Measurements from ENCODE around the gene ZBED4. TPM values are rescaled to one million over a fixed set of nuclear protein-coding genes. Genes with fewer than 3 reads are reported as not detected.

Gene ZBED4
- total RNA-seq, 4 donors from 2014 or later, result 19.9 to 30.7 (median 24.9) TPM

DNA sequence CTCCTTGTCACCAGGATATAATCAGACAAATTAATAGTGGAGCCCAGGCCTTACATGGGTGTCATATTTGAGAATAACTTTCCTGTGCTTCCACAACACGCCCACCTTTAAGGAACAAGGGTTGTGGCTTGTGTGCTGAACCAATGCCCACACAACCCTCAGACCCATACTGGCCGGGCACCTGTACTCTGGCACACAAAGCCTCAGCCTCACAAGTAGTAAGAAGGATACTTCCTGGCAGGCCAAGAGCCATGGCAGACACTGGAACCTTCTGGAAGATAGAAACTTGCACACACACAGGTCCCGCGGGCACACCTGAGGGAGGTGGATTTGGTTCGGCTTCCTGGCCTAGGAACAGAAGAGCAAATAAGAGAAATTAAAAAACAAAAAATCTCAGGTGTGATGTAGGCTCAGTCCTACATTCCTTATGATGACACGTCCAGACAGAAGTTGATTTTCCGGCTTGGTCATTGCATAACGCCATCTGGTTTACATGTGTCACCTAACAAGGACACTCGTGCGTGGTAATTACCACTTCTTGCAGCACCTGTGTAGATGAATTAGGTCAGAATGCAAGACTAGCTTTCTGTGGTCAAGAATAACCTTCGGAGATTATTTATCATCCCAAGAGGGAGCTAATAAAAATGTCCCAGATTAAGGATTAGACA is 20.2 kb upstream of the ZBED4 start:
- WGBS, 2 donors (ENCODE audit: low coverage in 1 of 2), result 70 to 71% methylated on average over 8 to 11 of the region's 11 CpGs
- Histone ChIP-seq H3K9me3 (no peaks in the 10 kb centered on the region), H3K27me3 (no peaks in the 10 kb centered on the region), H3K27ac (no peak overlapping the region), H3K4me3 (no peak overlapping the region), H3K4me1 (peaks cover 0 to 1% (median 0%) of the 10 kb centered on the region in 4 donors), H3K36me3 (no peaks in the 10 kb centered on the region)
- no peak for DNase-seq
- intact Hi-C loops (cut with DNase I; ENCODE audit: low total_unique reads), result no loop called here
- in situ Hi-C loops (cut with MboI; ENCODE audit: low pct_ligation_motif_present in 1 of 4, low pct_unique_long_range_greater_than_20kb in 1 of 4, low sequenced_read_pairs in 3 of 4), result no loop called here
- TF ChIP-seq, protein P1, sequence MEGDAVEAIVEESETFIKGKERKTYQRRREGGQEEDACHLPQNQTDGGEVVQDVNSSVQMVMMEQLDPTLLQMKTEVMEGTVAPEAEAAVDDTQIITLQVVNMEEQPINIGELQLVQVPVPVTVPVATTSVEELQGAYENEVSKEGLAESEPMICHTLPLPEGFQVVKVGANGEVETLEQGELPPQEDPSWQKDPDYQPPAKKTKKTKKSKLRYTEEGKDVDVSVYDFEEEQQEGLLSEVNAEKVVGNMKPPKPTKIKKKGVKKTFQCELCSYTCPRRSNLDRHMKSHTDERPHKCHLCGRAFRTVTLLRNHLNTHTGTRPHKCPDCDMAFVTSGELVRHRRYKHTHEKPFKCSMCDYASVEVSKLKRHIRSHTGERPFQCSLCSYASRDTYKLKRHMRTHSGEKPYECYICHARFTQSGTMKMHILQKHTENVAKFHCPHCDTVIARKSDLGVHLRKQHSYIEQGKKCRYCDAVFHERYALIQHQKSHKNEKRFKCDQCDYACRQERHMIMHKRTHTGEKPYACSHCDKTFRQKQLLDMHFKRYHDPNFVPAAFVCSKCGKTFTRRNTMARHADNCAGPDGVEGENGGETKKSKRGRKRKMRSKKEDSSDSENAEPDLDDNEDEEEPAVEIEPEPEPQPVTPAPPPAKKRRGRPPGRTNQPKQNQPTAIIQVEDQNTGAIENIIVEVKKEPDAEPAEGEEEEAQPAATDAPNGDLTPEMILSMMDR (IDR thresholded peaks at IDR 0.05), result no peak
- TF ChIP-seq POLR2AphosphoS5 (IDR thresholded peaks at IDR 0.05) (no peak), POLR2A (IDR thresholded peaks at IDR 0.05) (no peak), EP300 (IDR thresholded peaks at IDR 0.05; ENCODE audit: low read depth) (no peak)

DNA sequence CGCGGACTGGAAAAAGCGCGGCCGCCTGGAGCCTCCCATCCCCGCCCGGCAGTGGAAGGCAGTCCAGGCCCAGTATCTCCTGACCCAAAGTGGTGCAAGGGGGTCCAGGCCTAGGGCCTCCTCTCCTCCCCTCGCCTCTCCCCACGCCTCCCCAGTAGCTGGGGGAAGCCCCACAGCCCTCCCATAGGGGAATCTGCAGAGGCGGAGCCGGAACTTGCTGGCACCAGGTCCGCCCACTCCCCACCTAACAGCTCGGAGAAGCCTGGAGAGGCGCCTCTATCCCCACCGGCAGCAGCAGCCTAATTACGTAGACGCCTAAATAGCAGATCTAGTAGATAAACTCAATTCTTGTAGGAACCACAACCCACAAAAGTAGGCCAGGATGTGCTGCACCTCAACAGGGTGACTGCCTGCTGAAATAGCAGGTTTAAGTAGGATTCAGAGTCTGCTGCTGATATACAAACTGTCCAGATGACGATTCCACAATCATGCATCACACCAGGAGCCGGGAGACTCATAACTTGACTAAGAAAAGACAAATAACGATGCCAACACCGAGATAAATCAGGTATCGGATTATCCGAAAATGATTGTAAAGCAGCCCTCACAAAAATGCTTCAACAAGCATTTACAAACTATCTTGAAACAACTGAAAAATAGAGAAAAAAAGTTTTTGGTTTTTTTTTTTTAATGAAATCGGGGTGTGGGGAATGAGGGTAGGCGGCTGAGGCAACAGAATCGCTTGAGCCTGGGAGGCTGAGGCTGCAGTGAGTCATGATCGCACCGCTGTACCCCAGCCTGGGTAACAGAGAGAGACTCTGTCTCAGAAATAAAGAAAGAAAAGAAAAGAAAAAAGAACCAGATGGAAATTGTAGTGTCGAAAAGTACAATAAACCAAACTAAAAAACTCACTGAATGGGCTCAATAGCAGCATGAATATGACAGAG is 14.6 kb upstream of the ZBED4 start:
- in situ Hi-C loops (cut with MboI; ENCODE audit: low pct_ligation_motif_present in 1 of 4, low pct_unique_long_range_greater_than_20kb in 1 of 4, low sequenced_read_pairs in 3 of 4), result no loop called here
- Histone ChIP-seq H3K9me3 (no peaks in the 10 kb centered on the region), H3K4me1 (no peaks in the 10 kb centered on the region), H3K27me3 (no peaks in the 10 kb centered on the region), H3K27ac (peak overlapping the region; percentile 19 to 53 (median 37)), H3K36me3 (no peaks in the 10 kb centered on the region), H3K4me3 (no peak overlapping the region)
- TF ChIP-seq POLR2AphosphoS5 (IDR thresholded peaks at IDR 0.05) (no peak), EP300 (IDR thresholded peaks at IDR 0.05; ENCODE audit: low read depth) (no peak)
- TF ChIP-seq, protein P1 (IDR thresholded peaks at IDR 0.05), result no peak
- intact Hi-C loops (cut with DNase I; ENCODE audit: low total_unique reads), result no loop called here
- peak; percentile 61 for DNase-seq
- WGBS, 2 donors (ENCODE audit: low coverage in 1 of 2), result 69 to 86% methylated on average over 10 to 29 of the region's 29 CpGs

DNA sequence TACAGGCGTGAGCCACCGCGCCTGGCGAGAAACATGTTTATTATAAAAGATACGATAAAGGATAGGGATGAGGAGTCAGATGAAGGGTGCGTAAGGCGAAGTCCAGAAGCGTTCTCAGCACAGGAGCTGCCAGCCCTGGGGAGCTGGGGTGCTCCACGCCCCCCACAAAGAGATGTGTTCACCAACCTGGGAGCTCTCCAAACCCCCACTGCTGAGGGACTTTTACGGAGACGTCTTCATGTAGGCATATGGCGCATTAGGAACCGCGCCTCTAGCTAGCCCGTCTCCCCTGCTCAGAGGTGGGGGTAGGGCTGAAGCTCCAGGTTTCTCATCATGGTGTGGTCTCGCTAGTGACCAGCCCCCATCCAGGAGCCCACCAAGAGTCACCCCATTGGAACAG is 8.4 kb upstream of the ZBED4 start:
- in situ Hi-C loops (cut with MboI; ENCODE audit: low pct_ligation_motif_present in 1 of 4, low pct_unique_long_range_greater_than_20kb in 1 of 4, low sequenced_read_pairs in 3 of 4) (no loop called here), intact Hi-C loops (cut with DNase I; ENCODE audit: low total_unique reads) (no loop called here)
- WGBS, 2 donors (ENCODE audit: low coverage in 1 of 2), result 89 to 100% methylated on average over 1 to 16 of the region's 16 CpGs
- no peak for TF ChIP-seq EP300 (IDR thresholded peaks at IDR 0.05; ENCODE audit: low read depth)
- TF ChIP-seq, protein P1 (IDR thresholded peaks at IDR 0.05), result no peak
- no peak for TF ChIP-seq POLR2A (IDR thresholded peaks at IDR 0.05)
- TF ChIP-seq POLR2AphosphoS5 (IDR thresholded peaks at IDR 0.05), result no peak
- Histone ChIP-seq H3K36me3 (no peaks in the 10 kb centered on the region), H3K4me1 (peaks cover 16 to 22% (median 20%) of the 10 kb centered on the region in 4 donors), H3K4me3 (no peak overlapping the region), H3K27ac (no peak overlapping the region), H3K27me3 (peaks cover 45% of the 10 kb centered on the region), H3K9me3 (no peaks in the 10 kb centered on the region)
- no peak for DNase-seq

All from transverse colon (tissue), 4 donors.